ENCODE measurements around the gene KCNQ1.
"Not testable (repeated sequence)": the region's sequence is repeated elsewhere in the genome, so short reads cannot be mapped to it uniquely, and the experiment has no call there.

KCNQ1 gene

GRCh38 chr11:2477936-2478335 is 33.1 kb downstream of the KCNQ1 start:
- no peak for DNase-seq

GRCh38 chr11:2480067-2480873 is 35.5 kb downstream of the KCNQ1 start:
- not testable (repeated sequence) for DNase-seq

- no peak for DNase-seq
These were observed 36.0 kb downstream of the KCNQ1 start for GRCh38 chr11:2480874-2481220.

GRCh38 chr11:2481253-2481652 is 36.4 kb downstream of the KCNQ1 start:
- DNase-seq: no peak

GRCh38 chr11:2482204-2482603 is 37.4 kb downstream of the KCNQ1 start:
- DNase-seq: no peak

GRCh38 chr11:2482745-2483144 is 37.9 kb downstream of the KCNQ1 start:
- no peak for DNase-seq

- no peak for DNase-seq
These were observed 38.6 kb downstream of the KCNQ1 start for GRCh38 chr11:2483426-2483825.

GRCh38 chr11:2484576-2485125 is 39.8 kb downstream of the KCNQ1 start:
- DNase-seq: no peak

GRCh38 chr11:2488004-2488403 is 43.2 kb downstream of the KCNQ1 start:
- no peak for DNase-seq

- DNase-seq: no peak
These were observed 44.3 kb downstream of the KCNQ1 start for GRCh38 chr11:2489083-2489482.

GRCh38 chr11:2497951-2498350 is 53.1 kb downstream of the KCNQ1 start:
- not testable (repeated sequence) for DNase-seq

GRCh38 chr11:2498750-2499149 is 53.9 kb downstream of the KCNQ1 start:
- no peak for DNase-seq

- DNase-seq: no peak
These were observed 62.5 kb downstream of the KCNQ1 start for GRCh38 chr11:2507212-2507901.

GRCh38 chr11:2507945-2508749 is 63.3 kb downstream of the KCNQ1 start:
- DNase-seq: no peak

GRCh38 chr11:2508793-2509192 is 64.0 kb downstream of the KCNQ1 start:
- DNase-seq: no peak

GRCh38 chr11:2509481-2510001 is 64.7 kb downstream of the KCNQ1 start:
- no peak for DNase-seq

- DNase-seq: no peak
These were observed 66.0 kb downstream of the KCNQ1 start for GRCh38 chr11:2510626-2511402.

GRCh38 chr11:2511421-2512369 is 66.9 kb downstream of the KCNQ1 start:
- no peak for DNase-seq

GRCh38 chr11:2512431-2513407 is 67.9 kb downstream of the KCNQ1 start:
- DNase-seq: no peak

GRCh38 chr11:2513441-2513840 is 68.6 kb downstream of the KCNQ1 start:
- no peak for DNase-seq

Measured in amniotic stem cell (primary cell).